IMR-90 (cell line): ENCODE measurements around the gene DHRSX. TPM values are rescaled to one million over a fixed set of nuclear protein-coding genes. Genes with fewer than 3 reads are reported as not detected.

ENCODE experiments used
- ATAC-seq: fragments of 200-7000 bp; cut with Tn5 transposase; 2 replicates; pipeline ENCODE4 v1.9.1; 2020; ENCODE audit warnings: low read depth, mild to moderate bottlenecking, moderate library complexity
- BruUV-seq: library from RNA; stranded (reverse); fragments of 400-500 nt; replicated peaks from 2 replicates; lab custom pipeline; 2021; lab: Mats Ljungman, UMichigan
- CTCF ChIA-PET: fragments of 300-600 bp; formaldehyde crosslinking; extraction: SDS; loops from one replicate; lab custom pipeline; 2021; ENCODE audit warnings: antibody characterized with exemption; lab: Yijun Ruan, JAX
- POLR2A ChIA-PET: fragments of 300-600 bp; sonication (Branson Sonifier 250); formaldehyde crosslinking; loops from one replicate; lab custom pipeline; 2022; ENCODE audit warnings: antibody characterized with exemption; ENCODE audit not compliant: unreplicated experiment; lab: Charles Lee
- DNase-seq: peaks from one replicate; pipeline ENCODE4 v3.0.0; 2013
- H2AFZ ChIP-seq: replicated peaks from 2 replicates; pipeline ENCODE3; 2013; ENCODE audit warnings: low read length, mild to moderate bottlenecking; ENCODE audit not compliant: poor library complexity
- H2AK5ac ChIP-seq: 2 replicates; pipeline ENCODE4 v1.6.1; 2013; ENCODE audit warnings: low read depth, low read length, inconsistent platforms
- H2AK9ac ChIP-seq: replicated peaks from 2 replicates; pipeline ENCODE3; 2013; ENCODE audit warnings: mild to moderate bottlenecking, low read depth, low read length, moderate library complexity; ENCODE audit not compliant: poor library complexity
- H2BK120ac ChIP-seq: 2 replicates; pipeline ENCODE4 v1.6.1; 2013; ENCODE audit warnings: low read depth, low read length, inconsistent platforms
- H2BK15ac ChIP-seq: 3 replicates; pipeline ENCODE4 v1.6.1; 2013; ENCODE audit warnings: low read depth, low read length, inconsistent platforms
- H2BK20ac ChIP-seq: 2 replicates; pipeline ENCODE4 v1.6.1; 2013; ENCODE audit warnings: low read depth, mild to moderate bottlenecking, inconsistent platforms, low read length, moderate library complexity
- H2BK5ac ChIP-seq: 2 replicates; pipeline ENCODE4 v1.6.1; 2013; ENCODE audit warnings: mild to moderate bottlenecking, low read depth, low read length, inconsistent platforms; ENCODE audit not compliant: poor library complexity, severe bottlenecking
- H3K14ac ChIP-seq: replicated peaks from 2 replicates; pipeline ENCODE4 v1.6.1; 2013; ENCODE audit warnings: low read depth, low read length, inconsistent platforms
- H3K18ac ChIP-seq: 2 replicates; pipeline ENCODE4 v1.6.1; 2013; ENCODE audit warnings: low read depth, low read length, control low read depth
- H3K23ac ChIP-seq: 2 replicates; pipeline ENCODE4 v1.6.1; 2013; ENCODE audit warnings: low read depth, low read length, inconsistent platforms
- H3K27ac ChIP-seq: 2 replicates; pipeline ENCODE4 v1.5.1; 2013; ENCODE audit warnings: mild to moderate bottlenecking, control low read depth, low read length; ENCODE audit not compliant: insufficient read depth
- H3K27me3 ChIP-seq: 2 replicates; pipeline ENCODE4 v1.6.1; 2013; ENCODE audit warnings: low read length; ENCODE audit not compliant: control insufficient read depth, insufficient read depth
- H3K36me3 ChIP-seq: 2 replicates; pipeline ENCODE4 v1.6.1; 2013; ENCODE audit warnings: low read length, mixed read lengths; ENCODE audit not compliant: control insufficient read depth, insufficient read depth
- H3K4ac ChIP-seq: 2 replicates; pipeline ENCODE4 v1.6.1; 2013; ENCODE audit warnings: low read depth, low read length, inconsistent platforms
- H3K4me1 ChIP-seq: 2 replicates; pipeline ENCODE4 v1.6.1; 2013; ENCODE audit warnings: low read length, mixed read lengths; ENCODE audit not compliant: control insufficient read depth, insufficient read depth
- H3K4me2 ChIP-seq: 2 replicates; pipeline ENCODE4 v1.6.1; 2013; ENCODE audit warnings: low read depth, mild to moderate bottlenecking, control low read depth, low read length, moderate library complexity
- H3K4me3 ChIP-seq: 2 replicates; pipeline ENCODE4 v1.5.1; 2013; ENCODE audit warnings: low read depth, mild to moderate bottlenecking, control low read depth, low read length, moderate library complexity; ENCODE audit not compliant: insufficient read depth
- H3K56ac ChIP-seq: 2 replicates; pipeline ENCODE4 v1.6.1; 2013; ENCODE audit warnings: low read length, inconsistent platforms; ENCODE audit not compliant: insufficient read depth; ENCODE audit errors: extremely low read depth
- H3K79me1 ChIP-seq, 2 experiments: 2 replicates each; pipeline ENCODE4 v1.6.1; 2013; ENCODE audit warnings: low read length in 2 of 2, inconsistent platforms in 1 of 2, low read depth in 1 of 2
- H3K9ac ChIP-seq: 2 replicates; pipeline ENCODE4 v1.6.1; 2013; ENCODE audit warnings: low read depth, low read length, control low read depth
- H3K9me1 ChIP-seq: 2 replicates; pipeline ENCODE4 v1.6.1; 2013; ENCODE audit warnings: low read length, inconsistent platforms; ENCODE audit not compliant: insufficient read depth
- H3K9me3 ChIP-seq: 2 replicates; pipeline ENCODE4 v1.6.1; 2013; ENCODE audit warnings: low read length; ENCODE audit not compliant: control insufficient read depth, insufficient read depth
- H4K20me1 ChIP-seq: 2 replicates; pipeline ENCODE4 v1.6.1; 2013; ENCODE audit warnings: low read length, inconsistent platforms; ENCODE audit not compliant: insufficient read depth
- H4K5ac ChIP-seq: 2 replicates; pipeline ENCODE4 v1.6.1; 2013; ENCODE audit warnings: mild to moderate bottlenecking, low read depth, low read length, control low read depth
- H4K8ac ChIP-seq, 2 experiments: 2 replicates each; pipeline ENCODE4 v1.6.1; 2013; ENCODE audit warnings: low read depth in 2 of 2, low read length in 2 of 2, control low read depth in 1 of 2, inconsistent platforms in 1 of 2
- H4K91ac ChIP-seq: 2 replicates; pipeline ENCODE4 v1.6.1; 2013; ENCODE audit warnings: low read depth, low read length, inconsistent platforms; ENCODE audit not compliant: insufficient read depth
- CEBPB ChIP-seq: IDR thresholded peaks from 2 replicates; pipeline ENCODE4 v1.6.1; 2012; ENCODE audit warnings: low read depth, low read length, improper control_type of control experiment
- CHD1 ChIP-seq: IDR thresholded peaks from 2 replicates; pipeline ENCODE4 v1.6.1; 2012; ENCODE audit warnings: low read depth, low read length, improper control_type of control experiment
- ELK1 ChIP-seq: fragments of 150-350 bp; IDR thresholded peaks from 2 replicates; pipeline ENCODE4 v1.6.1; 2016; ENCODE audit warnings: low read depth, mild to moderate bottlenecking, low read length, moderate library complexity, borderline replicate concordance
- MAFK ChIP-seq: IDR thresholded peaks from 2 replicates; pipeline ENCODE4 v1.6.1; 2012; ENCODE audit warnings: low read depth, low read length, improper control_type of control experiment
- MAZ ChIP-seq: IDR thresholded peaks from 2 replicates; pipeline ENCODE4 v1.6.1; 2012; ENCODE audit warnings: low read depth, mild to moderate bottlenecking, low read length, improper control_type of control experiment, moderate library complexity, borderline replicate concordance
- MXI1 ChIP-seq: IDR thresholded peaks from 2 replicates; pipeline ENCODE4 v1.6.1; 2012; ENCODE audit warnings: low read depth, mild to moderate bottlenecking, low read length, moderate library complexity, borderline replicate concordance
- RFX5 ChIP-seq: IDR thresholded peaks from 2 replicates; pipeline ENCODE4 v1.8.0; 2012; ENCODE audit warnings: low read depth, mild to moderate bottlenecking, low read length, moderate library complexity
- SMC3 ChIP-seq: fragments of 150-350 bp; IDR thresholded peaks from 2 replicates; pipeline ENCODE4 v1.6.1; 2016; ENCODE audit warnings: low read depth, mild to moderate bottlenecking, antibody characterized with exemption, low read length, moderate library complexity
- WGBS, 2 experiments: methylation state at CpG; one replicate each; pipeline versions ENCODE4 v1.1.5 to v1.1.7; 2013; ENCODE audit warnings: missing lambda C conversion rate in 2 of 2; ENCODE audit not compliant: insufficient read length in 1 of 2; ENCODE audit errors: extremely low coverage in 2 of 2; 5-methylcytosine and 5-hydroxymethylcytosine counted together
- dilution Hi-C: fragments of 300-500 bp; cut with HindIII; formaldehyde crosslinking; loops from one replicate; pipeline ENCODE4 v1.14.3; 2018; ENCODE audit warnings: low sequenced_read_pairs; ENCODE audit not compliant: unreplicated experiment
- in situ Hi-C: fragments of 300-500 bp; cut with MboI; formaldehyde crosslinking; loops from 3 replicates; pipeline ENCODE4 v1.14.3; 2019; ENCODE audit warnings: low sequenced_read_pairs, inconsistent platforms, mixed read lengths
- intact Hi-C: fragments of 100-400 bp; cut with micrococcal nuclease; formaldehyde crosslinking; loops from 2 replicates; pipeline ENCODE4 v1.10.0; 2022
- polyA plus RNA-seq, 3 experiments: library from polyadenylated mRNA; depleted of rRNA; stranded (reverse); fragments of >200 nt; gene quantifications; 2 replicates each; pipeline ENCODE4 v1.2.3, GENCODE V29; 2012; ENCODE audit warnings: low replicate concordance in 1 of 3
- total RNA-seq: library from RNA; depleted of rRNA; stranded (reverse); fragments of >200 nt; gene quantifications from 2 replicates; pipeline ENCODE4 v1.2.3, GENCODE V29; 2012

Gene DHRSX
- total and polyA plus RNA-seq, 2 of the 4 experiments (the other 2 are of a cell fraction), result 26.2 to 38.0 TPM

- in situ Hi-C loops (no loop called here), dilution Hi-C loops (no loop called here), intact Hi-C loops (no loop called here)
- H3K14ac ChIP-seq, result no peak overlapping the region
- H3K27me3 ChIP-seq, result no peaks in the 10 kb centered on the region
- H3K4me3 ChIP-seq, result no peak overlapping the region
- no peak overlapping the region for H4K91ac ChIP-seq
- H3K4ac ChIP-seq, result no peak overlapping the region
- H3K9me1 ChIP-seq, result 0 out of 2 replicates have a peak, but pooled peaks cover 6% of the 10 kb centered on the region
- CTCF ChIA-PET, result no interaction called here
- BruUV-seq, result TSS peak; percentile 5
- no peak overlapping the region for H4K8ac ChIP-seq
- no peak overlapping the region for H2AK9ac ChIP-seq
- H3K27ac ChIP-seq, result no peak overlapping the region
- no peak overlapping the region for H2BK5ac ChIP-seq
- POLR2A ChIA-PET, result no interaction called here
- ATAC-seq (no peak), DNase-seq (no peak)
- no peak overlapping the region for H3K23ac ChIP-seq
- TF ChIP-seq CHD1 (no peak), SMC3 (no peak), MAZ (no peak), ELK1 (no peak), MXI1 (no peak), CEBPB (no peak), RFX5 (no peak), MAFK (no peak)
- H3K9me3 ChIP-seq, result peaks cover 3% of the 10 kb centered on the region
- H2AFZ ChIP-seq, result no peak overlapping the region
- H3K4me2 ChIP-seq, result no peak overlapping the region
- no peaks in the 10 kb centered on the region for H4K20me1 ChIP-seq
- H2AK5ac ChIP-seq, result no peak overlapping the region
- no peak overlapping the region for H2BK20ac ChIP-seq
- no peak overlapping the region for H3K18ac ChIP-seq
- H2BK120ac ChIP-seq, result no peak overlapping the region
- peaks cover 26% of the 10 kb centered on the region for H3K36me3 ChIP-seq
- H4K5ac ChIP-seq, result no peak overlapping the region
- H3K79me1 ChIP-seq, result peaks cover 0 to 8% of the 10 kb centered on the region in 2 experiments; a peak in 2 of 4 replicates
- no peak overlapping the region for H2BK15ac ChIP-seq
- WGBS, 2 experiments, result no CpG with 5 or more reads among the region's 14 CpGs
- H3K9ac ChIP-seq, result no peak overlapping the region
- no peaks in the 10 kb centered on the region; the same call in 1 of the 2 replicates for H3K4me1 ChIP-seq
- H3K56ac ChIP-seq, result no peak overlapping the region
Measured at GRCh38 chrX:2406891-2407518, 93.8 kb downstream of the DHRSX start.
